NCI-H82 treated with DMSO at 0.1 percent for 48 hours (cell line): ENCODE data around the gene RAB36.

Experiments
- DNase-seq: peaks from one replicate; lab custom pipeline; 2025; ENCODE audit not compliant: unreplicated experiment; lab: John Stamatoyannopoulos, UW

RAB36 gene, protein sequence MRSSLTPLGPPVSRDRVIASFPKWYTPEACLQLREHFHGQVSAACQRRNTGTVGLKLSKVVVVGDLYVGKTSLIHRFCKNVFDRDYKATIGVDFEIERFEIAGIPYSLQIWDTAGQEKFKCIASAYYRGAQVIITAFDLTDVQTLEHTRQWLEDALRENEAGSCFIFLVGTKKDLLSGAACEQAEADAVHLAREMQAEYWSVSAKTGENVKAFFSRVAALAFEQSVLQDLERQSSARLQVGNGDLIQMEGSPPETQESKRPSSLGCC

DNA sequence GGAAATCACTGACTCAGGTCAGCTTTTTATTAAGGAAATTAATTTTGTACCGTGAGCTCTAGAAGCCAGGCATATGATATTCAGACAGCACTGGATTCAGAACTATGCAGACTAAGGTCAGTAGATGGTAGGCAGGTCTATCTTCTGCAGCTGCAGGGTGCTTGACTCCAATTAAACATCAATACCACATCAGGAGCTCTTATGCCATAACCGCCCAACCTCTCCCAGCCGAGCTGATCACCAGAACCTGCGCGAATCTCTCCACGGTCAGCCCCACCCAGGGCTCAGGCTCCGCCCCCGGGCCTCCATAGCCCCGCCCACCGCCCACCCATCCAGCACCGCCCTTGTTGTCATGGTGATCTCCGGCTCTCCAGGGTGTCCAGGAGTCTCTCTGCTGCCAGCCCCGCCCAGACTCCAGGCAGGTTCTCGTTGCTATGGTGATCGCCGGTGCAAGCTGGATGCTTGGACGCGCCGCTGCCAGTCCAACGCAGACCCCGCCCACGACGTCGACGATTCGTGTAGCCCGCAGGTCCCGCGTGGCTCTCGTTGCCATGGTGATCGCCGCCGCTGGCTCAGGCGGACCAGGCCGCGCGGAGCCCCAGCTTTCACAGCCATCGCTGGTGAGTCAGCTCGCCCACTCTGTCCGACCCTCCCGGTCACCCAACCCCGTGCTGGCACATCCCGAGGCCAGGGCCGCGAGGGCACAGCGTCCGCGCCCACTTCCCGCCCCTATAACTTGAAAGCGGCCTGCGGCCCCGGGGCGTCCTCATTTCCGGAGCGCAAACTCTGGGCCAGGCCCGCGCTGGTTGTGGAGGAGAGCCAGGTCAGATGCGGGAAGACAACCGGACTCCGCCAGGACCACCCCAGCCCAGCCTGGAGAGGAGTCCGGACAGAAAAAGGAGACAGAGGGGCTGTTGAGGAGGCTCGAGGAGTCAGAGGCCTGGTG is at the start of gene RAB36:
TSS of gene RAB36 (plus strand) at position 546 of the 946 bp plus-strand sequence. CDS start 1,140 bp downstream, outside the sequence.
- DNase-seq = peak; percentile 33

DNA sequence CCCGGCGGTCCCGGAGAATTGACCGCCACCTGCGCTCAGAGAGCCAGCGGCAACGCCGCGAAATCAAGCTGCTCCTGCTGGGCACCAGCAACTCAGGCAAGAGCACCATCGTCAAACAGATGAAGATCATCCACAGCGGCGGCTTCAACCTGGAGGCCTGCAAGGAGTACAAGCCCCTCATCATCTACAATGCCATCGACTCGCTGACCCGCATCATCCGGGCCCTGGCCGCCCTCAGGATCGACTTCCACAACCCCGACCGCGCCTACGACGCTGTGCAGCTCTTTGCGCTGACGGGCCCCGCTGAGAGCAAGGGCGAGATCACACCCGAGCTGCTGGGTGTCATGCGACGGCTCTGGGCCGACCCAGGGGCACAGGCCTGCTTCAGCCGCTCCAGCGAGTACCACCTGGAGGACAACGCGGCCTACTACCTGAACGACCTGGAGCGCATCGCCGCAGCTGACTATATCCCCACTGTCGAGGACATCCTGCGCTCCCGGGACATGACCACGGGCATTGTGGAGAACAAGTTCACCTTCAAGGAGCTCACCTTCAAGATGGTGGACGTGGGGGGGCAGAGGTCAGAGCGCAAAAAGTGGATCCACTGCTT is 49.4 kb upstream of the RAB36 start:
- DNase-seq = no peak

DNA sequence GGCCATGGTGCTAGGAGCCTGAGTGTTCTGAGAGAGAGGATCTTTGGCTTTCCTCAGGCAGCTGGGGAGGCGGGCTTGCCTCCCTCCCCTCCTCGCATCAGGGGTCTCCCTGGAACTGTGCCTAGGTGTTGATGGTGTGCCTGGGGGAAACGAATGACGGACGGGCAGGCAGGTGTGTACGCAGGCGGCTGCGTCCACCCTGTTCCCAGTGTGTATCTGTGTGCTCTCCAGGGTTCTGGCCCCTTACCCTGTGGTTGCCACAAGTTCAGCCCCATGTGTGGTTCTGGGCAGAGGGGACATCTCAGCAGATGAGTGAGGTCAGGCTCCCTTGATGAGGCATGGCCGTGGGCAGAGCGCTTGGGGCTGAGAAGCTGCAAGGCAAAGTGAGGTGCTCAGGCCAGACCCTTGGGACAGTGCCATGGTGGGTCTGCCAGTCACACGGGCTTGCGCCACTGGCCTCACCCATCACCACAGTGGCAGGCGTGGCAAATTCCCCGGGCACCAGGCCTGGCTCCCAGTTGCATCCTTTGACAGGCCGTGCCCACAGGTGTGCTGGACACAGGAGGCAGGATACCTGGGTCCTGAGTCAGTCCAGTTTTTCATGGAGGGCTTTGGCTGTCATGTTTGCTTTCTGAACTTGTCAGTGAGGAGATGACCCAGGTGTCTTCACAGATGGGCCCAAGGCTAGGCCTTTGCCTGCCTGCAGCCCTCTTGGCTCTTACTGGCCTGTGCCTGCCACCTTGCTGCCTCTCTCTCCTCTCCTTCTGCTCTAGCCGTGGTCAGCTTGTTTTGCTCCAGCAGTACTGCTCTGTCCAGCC is 47.7 kb upstream of the RAB36 start:
- DNase-seq = no peak

DNA sequence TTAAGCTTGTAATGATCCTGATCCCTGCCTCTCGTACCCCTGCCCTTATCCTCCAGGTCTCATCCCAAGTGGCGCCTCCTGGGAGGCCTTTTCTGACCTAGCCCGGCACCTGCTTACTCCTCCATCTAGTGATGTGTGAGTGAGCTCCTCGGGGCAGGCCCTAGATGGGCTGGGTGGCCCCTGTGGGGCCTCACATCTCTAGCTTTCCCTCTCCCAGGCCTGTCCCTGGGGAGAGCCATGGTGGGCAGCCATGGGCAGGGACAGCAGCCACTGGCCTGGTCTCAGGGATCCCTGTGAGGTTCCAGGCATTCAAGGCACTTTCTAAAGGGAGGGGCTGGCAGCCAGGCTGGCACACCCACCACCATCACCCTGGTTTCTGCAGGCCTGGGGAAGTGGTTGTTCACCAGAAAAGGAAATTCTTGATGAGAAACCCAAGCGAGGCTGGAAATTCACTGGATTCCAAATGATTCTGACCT is 47.0 kb upstream of the RAB36 start:
- no peak for DNase-seq

DNA sequence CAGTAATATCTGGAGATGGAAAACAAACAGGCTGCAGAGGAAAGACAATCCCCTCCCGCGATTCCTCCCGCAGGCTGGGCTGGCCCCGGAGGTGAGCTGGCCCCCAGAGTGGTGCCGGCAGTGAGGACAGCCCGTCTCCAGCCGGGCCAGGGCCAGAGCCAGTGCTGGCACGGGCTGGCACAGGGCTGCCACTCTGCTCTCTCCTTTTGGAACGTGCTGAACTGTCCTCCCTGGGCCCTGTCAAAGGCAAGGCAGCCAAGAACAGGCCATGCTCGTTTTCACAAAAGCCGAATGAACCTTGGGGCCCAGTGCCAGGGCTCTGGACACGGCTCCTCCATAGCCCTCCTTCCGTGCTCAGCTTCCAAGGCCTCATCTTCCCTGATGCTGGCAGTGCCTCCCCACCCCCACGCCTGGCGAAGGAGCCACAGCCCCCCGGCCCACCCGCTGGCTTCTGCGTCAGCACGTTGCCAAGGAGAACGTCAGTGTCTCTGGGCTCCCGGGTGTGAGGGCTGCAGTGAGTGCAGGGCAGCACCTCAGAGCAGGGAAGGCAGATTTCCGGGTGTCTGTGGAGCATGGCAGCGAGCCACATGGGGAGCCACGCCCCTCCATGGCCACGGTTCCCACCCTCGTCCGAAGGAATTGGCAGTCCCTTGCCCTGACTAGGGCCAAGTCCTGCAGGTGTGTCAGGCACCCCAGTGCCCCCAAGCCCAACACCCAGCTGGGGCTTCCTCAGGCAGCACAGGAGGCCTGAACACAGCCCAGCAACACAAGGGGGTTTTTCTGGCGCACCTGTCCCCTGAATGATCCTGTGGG is 46.4 kb upstream of the RAB36 start:
- DNase-seq = no peak

DNA sequence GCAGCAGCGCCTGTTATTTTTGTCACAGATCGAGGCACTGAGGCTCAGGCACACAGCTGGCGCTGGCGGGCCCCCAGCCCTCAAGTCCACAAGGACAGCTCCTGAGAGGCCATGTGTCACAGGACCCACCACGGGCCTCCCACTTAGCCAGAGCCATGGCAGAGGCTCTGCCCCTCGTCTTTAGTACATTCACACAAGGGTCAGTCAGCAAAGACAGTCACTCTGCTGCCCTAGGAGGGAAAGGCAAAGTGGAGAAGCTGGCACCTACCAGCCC is 45.8 kb upstream of the RAB36 start:
- no peak for DNase-seq

DNA sequence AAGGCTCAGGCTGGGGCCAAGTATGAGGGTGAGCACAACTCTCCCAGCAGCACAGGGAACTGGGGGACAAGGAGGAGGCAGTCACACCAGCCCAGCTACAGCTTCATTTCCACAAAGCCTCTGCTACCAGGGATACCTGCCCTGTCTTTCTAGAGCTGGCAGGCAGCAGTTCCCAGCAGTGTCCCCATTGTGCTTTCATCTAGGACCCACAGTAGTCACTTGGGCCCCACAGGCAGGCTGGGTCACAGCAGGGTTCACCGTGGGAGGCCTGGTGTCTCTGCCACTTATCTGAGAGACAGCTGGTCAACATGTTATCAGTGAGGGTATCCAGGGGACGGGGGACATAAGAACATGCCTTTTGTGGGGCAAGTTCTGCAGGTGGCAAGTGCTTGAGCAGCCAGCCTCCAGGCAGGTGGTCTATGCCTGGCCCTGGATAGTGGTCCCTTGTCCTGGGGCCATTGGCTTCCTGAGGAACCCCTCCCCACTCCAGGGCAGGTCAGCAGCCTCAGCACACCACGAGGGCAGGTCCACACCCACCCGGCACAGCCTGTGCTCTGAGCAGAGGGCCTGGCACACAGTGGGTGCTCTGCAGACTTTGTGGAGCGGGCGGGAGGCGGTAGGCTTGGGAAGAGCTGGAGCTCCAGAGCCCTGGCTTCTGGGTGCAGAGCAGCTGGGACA is 45.0 kb upstream of the RAB36 start:
- DNase-seq = no peak

DNA sequence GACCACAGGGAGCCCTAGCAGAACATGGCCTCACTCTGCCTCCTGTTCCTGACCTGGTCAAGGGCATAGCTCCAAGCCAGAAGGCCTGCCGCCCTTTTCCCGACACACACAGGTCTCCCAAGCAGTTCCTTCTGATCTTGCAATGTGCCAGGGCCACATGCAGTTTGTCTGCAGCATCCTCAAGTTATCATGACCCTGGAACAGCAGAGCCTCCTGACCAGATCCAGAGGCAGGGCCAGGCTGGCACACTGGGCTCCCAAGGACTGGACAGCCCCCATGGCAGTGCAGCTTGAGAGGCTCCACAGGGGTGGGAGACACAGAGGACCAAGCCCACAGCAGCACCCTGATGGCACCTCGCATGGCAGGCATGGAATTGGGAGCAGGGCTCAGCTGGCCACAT is 43.8 kb upstream of the RAB36 start:
- no peak for DNase-seq

DNA sequence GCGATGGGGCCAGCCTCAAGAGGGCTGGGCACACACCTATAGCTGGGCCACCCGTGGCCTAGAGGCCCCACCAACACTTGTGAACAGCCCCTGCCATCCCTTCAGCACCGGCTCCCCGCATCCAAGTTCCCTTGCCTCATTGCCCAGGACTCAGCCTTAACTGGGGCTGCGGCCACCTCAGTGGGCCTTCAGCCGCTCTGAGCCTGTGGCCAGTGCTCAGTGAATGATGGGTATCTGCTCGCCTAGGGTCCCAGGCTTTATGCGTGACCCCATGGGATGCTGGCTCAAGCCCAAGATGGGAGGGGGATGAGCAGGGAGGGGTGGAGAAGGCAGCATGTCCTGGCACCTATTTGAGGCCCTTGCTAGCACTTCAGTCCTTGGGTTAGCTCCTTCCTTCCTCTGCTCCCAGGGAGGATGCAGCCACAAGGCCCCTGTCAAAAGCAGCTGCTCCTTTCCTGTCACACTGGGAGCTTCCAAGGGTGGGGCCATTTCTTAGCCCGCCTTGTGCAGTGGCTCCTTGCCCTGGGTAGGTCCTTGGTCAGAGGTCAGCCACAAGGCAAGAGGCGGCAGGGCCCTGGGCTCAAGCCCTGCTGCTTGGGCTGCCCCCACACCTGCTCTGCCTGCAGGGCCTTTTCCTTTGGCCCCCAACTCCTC is 43.1 kb upstream of the RAB36 start:
- DNase-seq = no peak

DNA sequence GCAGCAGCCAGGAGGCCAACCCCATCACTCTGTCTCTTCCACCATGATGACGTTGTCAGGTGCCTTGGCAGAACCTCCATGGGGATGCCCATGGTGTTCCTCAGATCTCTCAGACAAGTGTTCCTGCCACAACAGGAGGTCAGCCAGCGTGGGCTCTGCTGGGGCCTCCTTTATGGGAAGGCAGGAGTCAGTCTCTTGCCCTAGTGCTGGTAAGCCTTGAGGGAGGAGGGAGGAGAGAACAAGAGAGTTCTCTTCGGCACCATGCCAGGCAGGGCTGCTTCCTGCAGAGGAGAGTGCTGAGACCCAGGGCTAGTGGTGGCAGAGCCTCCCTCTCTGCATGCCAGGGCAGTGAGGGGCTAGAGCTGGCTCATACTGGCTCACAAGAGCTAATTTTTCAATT is 42.5 kb upstream of the RAB36 start:
- DNase-seq = no peak

DNA sequence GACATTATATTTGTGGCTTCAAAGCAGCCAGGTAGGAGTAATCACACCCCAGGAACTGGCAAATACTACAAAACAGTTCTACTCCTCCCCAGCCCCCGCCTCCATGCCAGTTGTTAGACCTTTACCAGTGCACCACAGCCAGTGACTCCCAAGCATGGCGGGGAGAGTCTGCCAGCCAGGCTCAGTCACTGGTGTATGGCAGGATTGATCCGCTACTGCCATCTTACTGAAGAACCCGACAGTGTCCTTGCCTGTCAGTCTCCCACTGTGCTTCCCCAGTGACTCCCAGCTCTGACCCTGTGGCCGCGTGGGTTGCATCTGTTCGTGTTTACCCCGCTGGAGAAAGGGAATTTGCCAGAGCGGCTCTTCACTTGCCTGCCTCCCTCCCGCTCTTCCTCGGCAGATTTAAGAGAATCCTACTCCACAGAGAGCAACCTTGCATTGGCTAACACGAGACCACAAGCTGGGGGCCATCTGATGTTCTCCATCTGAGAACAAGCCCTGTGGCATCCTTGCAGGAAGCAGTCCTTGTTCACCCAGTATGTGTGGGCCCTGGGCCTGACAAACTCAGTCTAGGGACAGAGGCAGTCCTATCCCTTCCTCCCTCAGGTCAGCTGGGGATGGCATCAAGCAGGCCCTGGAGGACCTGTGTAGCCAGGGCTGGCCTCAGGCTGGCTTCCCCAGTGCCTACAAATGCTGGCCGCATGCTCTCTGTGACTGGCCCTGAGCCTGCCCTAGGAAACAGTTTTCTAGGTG is 41.9 kb upstream of the RAB36 start:
- DNase-seq = no peak

DNA sequence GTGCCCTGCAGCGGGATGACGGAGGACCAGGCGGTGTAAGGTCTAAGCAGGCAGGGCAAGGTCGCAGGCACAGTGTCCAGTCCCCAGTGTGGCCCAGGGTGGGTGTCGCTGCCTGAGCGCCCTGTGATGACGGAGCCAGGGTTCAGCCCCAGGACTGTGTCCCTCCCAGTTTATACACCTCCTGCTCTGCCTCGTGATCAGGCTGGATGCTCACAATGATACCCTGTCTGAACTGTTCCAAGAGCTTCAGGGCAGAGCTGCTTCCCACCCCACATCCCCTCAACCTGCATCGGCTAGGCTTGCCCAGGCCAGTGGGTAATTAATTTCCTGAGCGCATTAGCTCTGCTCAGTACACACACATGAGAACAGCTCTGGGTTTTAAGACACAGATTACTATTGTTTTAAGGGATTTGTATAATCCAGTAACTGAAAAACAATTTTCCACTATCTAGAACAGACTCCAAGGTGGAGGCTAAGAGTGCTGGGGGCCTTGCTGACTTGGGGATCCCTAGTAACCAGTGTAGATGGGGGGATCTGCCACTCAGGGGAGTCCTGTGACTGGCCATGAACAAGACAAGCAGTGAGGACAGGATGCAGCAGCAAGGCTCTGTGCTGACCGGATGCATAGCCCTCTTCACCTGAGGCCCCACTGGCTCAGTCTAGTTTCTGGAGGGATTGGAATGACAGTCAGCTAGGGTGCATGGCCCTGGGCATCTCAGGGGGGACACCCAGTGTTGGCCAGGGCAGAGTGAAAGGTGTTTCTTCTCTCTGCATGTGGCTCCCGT is 40.9 kb upstream of the RAB36 start:
- peak; percentile 12 for DNase-seq

DNA sequence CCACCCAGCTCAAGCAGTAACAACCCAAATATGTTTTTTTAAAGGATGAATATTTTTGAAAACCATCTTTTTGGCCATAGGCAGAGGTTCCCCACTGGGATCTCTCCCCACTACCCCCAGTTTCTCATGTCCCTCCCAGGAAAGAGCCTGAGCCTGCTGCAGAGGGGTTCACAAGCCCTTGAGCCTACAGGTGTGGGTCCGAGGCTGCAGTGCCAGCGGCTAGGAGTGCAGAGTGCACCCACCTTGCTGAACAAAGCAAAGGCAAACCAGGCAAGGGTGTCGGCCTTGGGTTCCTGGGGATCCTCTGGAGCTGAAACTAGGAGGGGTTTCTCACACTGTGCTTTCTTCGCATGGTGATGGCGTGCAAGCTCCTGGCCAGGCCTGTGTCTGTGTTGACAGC is 40.0 kb upstream of the RAB36 start:
- DNase-seq = no peak

DNA sequence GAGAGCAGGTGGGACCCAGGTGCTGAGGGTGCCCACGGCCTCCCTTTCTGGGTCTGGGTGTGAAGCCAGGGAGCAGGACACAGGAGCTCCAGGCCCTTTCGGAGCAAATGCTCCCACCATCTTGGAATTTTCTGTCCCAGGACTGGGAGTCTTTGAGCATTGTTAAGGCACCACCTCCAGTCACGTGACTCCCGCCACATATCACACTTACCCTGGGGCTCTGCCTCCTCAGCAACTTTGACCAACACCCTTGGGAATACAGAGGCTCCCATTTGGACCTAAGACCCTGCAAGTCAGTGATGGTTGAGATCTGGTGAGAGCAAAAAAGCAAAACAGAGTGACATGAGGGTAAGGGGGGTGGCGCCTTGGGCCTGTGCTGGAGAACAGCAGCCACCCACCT is 39.4 kb upstream of the RAB36 start:
- no peak for DNase-seq

DNA sequence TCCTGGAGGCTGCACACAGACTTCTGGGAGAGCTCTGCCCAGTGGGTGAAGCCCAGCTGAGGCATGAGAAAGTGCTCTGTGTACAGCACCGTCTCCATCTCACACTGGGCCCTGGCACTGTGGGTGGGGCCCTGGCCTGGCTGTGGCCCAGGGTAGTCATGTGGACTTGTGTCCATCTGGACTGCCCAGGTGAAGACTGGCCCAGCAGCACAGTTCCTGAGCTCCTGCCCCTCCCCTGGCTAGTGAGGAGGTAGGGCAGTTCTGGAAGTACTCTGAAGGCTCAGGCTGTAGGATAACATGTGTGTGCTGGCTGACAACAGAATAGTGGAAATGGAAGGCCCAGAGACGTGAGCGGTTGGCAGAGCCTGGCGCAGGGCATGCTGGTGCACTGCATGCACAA is 38.9 kb upstream of the RAB36 start:
- no peak for DNase-seq

DNA sequence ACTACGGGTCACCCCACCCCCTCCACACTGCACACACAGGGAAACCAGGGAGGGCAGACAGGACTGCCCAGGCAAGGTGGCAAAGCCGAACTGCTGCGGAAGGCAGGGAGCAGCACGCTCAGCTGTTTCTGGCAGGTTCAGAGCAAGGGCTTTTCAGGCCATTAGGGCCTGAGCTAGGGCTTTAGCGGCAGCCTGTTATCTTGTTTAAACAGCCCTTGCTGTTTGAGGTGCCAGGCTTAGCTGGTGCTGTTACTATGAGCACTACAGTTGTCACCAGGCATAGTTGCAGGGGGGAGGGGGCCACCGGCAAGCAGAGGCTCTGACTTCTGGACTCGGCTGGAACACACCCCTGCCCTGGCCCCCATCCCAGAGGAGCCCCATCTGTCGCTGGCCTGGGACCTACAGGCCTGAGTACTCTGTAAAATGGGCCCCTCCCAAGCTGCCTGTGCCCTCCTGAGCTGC is 38.3 kb upstream of the RAB36 start:
- peak; percentile 17 for DNase-seq

DNA sequence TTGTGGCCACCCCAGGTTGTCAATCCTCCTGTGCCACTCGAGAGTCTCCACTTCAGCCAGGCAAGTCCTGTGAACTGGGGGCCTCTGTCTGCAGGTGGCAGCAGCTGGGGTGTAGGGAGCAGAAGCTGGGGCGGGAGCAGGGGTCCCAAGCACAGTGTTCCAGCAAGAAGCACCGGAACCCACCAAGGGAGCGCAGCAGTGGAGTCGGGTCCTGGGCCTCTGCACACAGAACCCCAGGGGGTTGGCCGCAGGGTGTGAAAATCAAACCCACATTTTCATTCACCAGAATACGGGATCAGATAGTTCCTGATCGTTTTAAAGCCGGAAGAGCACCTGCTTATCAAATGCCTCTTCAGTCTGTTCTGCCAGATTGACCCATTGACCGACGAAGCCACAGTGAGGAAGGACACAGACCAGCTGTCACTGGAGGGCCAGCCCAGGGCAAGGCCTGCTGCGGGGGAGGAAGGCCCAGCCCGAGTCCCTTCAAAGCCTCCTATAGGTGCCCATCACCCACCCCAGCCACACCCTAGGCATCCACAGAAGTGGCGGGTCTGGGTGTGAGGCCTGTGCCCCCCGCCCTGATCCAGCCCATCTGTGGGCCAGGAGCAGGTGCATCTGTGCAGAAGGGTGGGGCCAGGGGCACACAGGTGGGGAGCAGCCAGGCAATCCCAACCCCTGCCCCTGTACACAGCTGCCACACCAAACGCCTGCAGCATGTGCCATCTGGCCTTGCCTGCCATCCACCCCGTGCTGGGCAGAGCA is 37.6 kb upstream of the RAB36 start:
- DNase-seq = no peak
